ENCODE results near the gene CUL4A. TPM values are rescaled to one million over a fixed set of nuclear protein-coding genes. Genes with fewer than 3 reads are reported as not detected.
"Not testable (repeated sequence)": the region's sequence is repeated elsewhere in the genome, so short reads cannot be mapped to it uniquely, and the experiment has no call there.

Gene CUL4A
- total RNA-seq, 1 donor from 2014 or later: 130 TPM

DNA sequence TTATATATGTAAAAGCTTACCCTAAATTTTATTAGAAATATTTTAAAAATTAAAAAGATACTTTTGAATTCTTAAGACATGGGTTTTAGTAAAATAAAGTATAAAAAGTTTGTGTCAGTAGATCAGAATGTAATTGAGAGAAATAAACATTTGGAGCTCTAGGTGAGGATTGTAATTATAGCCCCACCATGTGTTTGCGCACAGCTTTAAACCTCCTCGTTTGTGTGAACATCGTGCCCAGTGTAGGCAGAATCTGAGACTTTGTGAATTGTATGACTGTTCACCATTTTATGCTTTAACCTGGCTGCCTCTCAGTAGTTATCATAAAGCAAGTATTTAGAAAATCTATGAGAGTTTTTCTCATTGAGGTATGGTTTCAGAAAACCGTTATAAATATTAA is 29.1 kb downstream of the CUL4A start:
- no peak for DNase-seq (ENCODE audit: low read depth)

- no peak for DNase-seq (ENCODE audit: low read depth)
Measured at GRCh38 chr13:113239357-113239756, 29.9 kb downstream of the CUL4A start.

- no peak for DNase-seq (ENCODE audit: low read depth)
Measured at GRCh38 chr13:113239986-113240385, 30.6 kb downstream of the CUL4A start.

DNA sequence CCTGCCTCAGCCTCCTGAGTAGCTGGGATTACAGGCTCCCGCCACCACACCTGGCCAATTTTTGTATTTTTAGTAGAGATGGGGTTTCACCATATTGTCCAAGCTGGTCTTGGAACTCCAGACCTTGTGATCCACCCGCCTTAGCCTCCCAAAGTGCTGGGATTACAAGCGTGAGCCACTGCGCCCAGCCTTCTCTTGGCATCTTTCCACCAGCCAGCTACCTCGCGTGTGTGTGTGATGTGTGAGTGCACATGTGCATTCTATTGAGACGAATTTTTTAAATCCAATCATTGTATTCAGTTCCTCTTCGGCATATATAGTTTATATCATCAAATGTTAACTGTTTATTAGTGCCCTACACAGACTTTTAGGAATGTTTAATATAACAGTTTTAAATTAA is 32.2 kb downstream of the CUL4A start:
- DNase-seq (ENCODE audit: low read depth): not testable (repeated sequence)

GRCh38 chr13:113243847-113244246 is 34.4 kb downstream of the CUL4A start:
- no peak for DNase-seq (ENCODE audit: low read depth)

DNA sequence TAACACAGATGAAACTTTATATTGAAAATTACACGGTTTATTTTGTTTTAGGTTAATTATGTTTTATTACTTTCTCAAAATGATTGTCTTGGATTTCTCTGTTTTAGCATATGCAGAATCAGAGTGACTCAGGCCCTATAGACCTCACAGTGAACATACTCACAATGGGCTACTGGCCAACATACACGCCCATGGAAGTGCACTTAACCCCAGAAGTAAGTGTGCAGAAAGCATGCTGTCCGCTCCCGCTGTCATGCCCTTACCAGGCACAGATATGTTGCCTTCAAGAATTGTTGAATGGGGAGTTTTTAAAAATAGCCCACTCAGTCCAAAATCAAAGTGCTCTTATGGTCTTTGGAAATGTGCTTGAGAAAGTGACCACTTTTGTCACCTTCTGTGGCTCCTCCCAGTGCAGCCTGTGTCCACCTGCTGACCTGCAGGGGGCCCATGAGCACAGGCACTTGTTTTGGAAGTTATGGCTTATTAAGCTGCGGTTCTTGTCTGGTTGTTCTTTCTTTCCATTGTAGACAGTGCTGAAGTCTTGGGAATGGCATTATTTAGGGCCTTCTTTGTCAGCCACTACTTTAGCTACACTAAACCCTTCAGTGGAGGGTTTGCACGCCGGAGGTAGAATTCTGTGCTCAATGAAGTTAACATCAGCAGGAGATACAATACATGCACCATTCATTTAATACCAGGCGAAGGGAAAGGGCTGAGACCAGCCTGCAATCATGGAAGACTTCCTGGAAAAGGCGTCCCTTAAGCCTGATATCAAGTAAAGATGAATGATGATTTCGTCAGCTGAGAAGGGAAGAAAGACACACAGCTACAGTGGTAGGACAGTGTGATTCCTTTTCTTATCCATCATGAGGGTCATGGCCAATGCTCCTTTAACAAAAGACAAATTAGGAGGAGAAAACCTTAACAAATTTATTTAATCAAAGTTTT is 36.7 kb downstream of the CUL4A start:
- DNase-seq (ENCODE audit: low read depth): peak; percentile 4

DNA sequence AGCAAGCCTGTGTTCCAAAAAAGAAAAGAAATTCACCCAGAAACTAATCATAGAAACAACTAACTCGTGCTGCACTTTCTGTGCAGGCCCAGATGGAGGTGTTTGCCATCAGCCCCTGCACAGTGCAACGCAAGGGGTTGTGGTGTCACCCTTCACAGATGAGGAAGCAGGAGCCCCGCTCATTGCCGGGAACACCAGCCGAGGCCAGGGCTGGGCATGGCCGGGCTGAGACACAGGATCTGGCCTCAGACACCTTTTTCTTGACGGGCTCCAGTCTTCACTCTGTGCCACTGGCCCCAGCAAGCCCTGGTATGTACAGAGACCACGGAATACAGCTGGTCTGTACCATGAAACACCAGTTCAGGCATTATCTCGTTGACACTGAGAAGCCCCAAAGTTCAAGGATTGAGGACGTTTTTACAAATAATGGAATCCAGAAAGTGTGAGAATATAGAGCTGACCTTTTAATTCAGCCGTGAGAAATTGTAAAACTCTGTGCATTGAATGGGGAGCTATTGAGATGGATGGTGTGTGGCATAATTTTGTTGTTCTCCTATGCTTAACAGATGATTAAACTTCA is 43.2 kb downstream of the CUL4A start:
- DNase-seq (ENCODE audit: low read depth): no peak

GRCh38 chr13:113257908-113258307 is 48.5 kb downstream of the CUL4A start:
- DNase-seq (ENCODE audit: low read depth): not testable (repeated sequence)

DNA sequence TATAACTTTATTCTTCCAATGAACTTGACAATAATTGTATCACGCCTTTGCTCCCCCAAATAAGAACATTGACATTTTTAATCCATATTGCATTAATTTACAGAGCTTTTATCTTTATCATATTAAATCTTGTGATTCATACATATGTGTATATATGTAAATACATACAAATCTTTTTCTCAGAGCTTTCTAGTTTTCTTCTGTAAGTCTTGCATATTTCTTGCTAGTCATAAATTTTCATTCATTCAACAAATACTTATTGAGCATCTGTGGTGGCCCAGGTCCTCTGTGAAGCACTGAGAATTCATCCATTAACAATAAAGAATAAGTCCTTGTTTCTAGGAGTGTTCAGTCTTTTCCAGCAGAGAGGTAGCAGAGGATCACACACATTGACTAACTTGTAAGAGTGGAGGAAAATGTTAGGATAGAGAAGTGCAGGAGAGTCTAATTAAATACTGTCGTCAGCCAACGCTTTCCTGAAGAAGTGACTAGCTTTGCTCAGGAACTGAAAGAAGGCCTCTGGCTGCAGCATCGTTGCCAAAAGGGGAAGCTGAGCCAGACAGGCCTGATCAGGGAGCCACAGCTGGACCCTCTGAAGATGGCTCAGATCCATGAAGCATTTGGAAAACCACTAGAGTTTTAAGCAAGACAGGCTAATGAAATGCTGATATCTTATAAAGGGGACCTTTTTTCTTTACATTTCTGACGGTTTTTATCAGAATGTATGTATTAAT is 49.1 kb downstream of the CUL4A start:
- no peak for DNase-seq (ENCODE audit: low read depth)

DNA sequence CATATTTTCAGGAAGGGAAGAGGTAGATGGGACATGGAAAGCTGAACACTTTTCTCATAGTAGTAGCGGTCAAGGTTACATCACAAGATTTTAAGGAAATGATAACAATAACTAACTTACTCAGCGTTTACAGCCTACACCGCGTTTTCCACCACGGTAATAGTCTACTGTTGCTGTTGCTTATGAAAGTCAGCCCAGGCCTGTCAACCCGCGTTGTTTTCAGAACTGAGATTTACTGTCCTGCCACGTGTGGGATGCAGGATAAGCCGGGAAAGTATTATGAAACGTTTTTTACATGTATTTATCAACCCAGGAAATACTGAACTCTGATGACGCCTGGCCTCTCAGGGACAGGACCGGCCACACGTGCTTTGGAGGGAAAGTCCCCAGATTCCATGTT is 51.6 kb downstream of the CUL4A start:
- no peak for DNase-seq (ENCODE audit: low read depth)

GRCh38 chr13:113263016-113263415 is 53.6 kb downstream of the CUL4A start:
- not testable (repeated sequence) for DNase-seq (ENCODE audit: low read depth)

- DNase-seq (ENCODE audit: low read depth): no peak
Measured at GRCh38 chr13:113267642-113268405, 58.4 kb downstream of the CUL4A start.

DNA sequence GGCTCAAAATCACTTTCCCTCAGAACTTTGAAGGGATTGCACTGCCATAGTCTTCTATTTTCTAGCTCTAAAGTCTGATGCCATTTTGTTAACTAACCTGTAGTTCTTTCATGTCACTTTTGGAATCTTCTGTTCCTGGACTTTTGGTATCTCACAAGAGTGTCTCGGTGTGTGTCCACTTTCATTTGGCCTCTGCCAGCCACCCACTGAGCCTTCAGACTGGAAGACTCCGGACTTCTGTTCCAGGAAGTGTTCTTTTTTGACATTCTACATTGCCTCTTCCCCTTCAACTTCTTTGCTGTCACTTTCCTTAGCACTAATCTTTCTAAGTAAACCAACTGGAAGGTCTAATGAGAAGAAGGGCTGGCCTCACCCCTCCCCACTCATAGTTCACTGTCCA is 62.6 kb downstream of the CUL4A start:
- no peak for DNase-seq (ENCODE audit: low read depth)

GRCh38 chr13:113272701-113273181 is 63.3 kb downstream of the CUL4A start:
- no peak for DNase-seq (ENCODE audit: low read depth)

GRCh38 chr13:113273321-113273720 is 63.9 kb downstream of the CUL4A start:
- DNase-seq (ENCODE audit: low read depth): no peak

DNA sequence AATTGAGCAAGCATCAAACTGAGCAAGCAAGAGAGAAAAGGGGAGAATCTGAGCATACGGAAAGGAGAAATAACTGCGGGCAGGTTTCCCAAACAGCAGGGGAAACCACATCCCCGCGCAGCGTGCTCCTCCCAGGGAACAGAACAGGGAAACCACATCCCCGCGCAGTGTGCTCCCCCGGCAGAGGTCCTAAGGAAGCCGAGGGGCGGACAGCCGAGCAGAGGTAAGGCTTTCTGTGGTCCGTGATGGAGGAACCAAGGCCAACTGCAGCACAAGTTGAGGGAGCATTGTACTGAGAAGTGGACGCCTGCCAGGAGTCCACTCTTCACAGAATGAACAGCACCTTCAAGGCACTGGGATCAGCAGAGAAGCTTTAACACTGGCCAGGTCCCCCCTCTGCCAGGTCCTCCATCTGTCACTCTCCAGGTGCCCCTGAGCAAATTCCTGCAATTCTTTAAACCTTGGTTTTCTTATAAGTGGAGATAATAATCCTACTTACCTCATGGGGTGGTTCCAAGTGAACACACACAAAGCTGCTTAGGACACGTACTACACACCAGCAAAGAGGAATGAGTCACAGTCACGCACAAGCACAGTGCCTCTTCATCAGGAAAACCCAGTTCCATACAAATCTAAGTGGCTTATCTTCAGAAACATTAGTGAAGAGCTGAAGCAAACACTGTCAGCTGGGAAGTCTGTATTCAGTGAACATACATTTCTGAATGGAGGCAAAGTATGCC is 64.6 kb downstream of the CUL4A start:
- DNase-seq (ENCODE audit: low read depth): no peak

GRCh38 chr13:113274721-113275120 is 65.3 kb downstream of the CUL4A start:
- no peak for DNase-seq (ENCODE audit: low read depth)

DNA sequence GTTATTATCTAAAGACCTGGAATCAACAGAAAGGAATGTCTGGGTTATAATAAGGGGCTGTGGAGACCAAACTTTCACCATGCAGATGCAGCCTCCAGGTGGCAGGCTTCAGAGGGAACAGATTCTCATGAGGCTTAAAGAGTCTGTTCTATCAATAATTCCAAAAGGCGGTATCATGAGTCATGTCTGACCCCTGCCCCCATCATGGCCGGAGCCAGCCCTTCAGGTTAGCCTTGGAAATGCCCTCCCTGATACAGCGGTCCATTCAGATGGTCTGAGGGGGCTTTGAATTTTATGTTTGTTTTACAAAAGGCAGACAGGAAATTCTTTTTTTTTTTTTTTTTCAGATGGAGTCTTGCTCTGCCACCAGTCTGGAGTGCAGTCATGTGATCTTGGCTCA is 66.0 kb downstream of the CUL4A start:
- DNase-seq (ENCODE audit: low read depth): peak; percentile 78

DNA sequence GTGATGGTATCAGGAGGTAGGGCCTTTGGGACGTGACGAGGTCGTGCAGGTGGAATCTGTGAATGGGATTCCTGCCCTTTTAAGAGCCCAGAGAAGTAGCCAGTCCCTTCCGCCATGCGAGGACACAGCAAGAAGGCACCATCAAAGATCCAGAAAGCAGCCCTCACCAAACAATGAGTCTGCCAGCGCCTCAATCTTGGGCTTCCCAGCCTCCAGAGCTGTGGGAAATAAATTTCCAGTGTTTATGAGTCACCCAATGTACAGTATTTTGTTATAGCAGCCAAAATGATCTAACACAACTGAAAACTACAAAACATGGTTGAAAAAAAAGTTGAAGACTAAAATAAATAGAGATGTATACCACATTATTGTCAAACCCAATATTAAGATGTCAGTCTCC is 70.7 kb downstream of the CUL4A start:
- DNase-seq (ENCODE audit: low read depth): no peak

DNA sequence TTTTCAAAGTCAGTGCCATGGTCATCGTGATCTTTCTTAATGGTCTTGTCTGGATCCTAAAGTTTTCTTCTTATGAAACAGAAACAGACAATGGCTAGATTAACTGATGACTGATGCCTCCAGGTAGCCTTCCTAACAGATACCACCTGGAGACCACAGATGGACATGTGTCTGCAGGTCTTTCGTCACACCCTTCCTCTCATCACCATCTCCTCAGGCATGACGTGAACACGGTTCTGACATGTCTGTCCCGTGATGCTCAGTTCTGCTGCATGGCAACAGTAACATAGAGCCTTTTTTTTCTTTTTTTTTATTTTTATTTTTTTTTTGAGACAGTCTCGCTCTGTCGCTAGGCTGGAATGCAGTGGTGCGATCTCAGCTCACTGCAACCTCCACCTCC is 74.5 kb downstream of the CUL4A start:
- DNase-seq (ENCODE audit: low read depth): no peak
